Ureter (tissue), 1 donor: Measurements from ENCODE around the gene DRD1. TPM values are rescaled to one million over a fixed set of nuclear protein-coding genes. Genes with fewer than 3 reads are reported as not detected.
A peak's percentile ranks its signal among the peaks of the same experiment; 100 is the strongest.
"Not testable (repeated sequence)": the region's sequence is repeated elsewhere in the genome, so short reads cannot be mapped to it uniquely, and the experiment has no call there.

Experiments
- DNase-seq: peaks from one replicate; pipeline ENCODE4 v3.0.0-alpha.2; 2020; ENCODE audit warnings: low spot score
- total RNA-seq: library from RNA; stranded (reverse); gene quantifications from one replicate; pipeline ENCODE4 v1.2.4, GENCODE V29; 2023
- donor health status: DM: yes; HTN: yes; CAD: no.

DRD1 gene
- total RNA-seq, 1 donor from 2014 or later = 2.9 TPM

- DNase-seq = no peak
Measured at GRCh38 chr5:175467983-175468690, 24.2 kb upstream of the DRD1 start.

DNA sequence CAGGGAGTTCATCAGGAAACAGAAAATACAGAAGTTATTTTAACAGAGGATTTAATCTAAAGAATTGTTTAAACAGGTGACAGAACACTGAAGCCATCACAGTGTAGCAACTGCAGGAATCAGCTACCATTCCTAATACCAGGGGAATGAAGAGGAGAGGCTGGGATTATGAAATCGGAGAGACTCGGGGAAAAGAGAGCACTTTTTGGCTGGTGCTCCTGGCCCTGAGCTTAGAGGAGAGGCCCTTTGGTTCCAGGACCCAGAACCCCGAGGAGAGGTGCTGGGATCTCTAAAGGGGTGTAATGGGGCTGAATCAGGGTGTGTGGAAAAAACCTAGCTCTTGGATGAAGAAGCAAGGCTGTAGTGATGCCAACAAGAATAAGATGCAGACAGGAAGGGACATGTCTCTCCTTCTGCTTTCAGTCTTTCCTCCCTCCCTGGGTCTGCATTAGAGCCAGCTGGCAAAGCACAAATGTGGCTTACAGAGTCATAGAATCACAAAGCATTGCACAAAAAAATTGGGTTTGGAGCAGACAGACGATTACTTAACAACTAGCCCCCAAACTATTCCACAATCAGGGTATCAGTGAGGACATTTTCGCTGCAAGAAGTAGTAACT, 22.8 kb upstream of the DRD1 start:
- peak; percentile 58 for DNase-seq

DNA sequence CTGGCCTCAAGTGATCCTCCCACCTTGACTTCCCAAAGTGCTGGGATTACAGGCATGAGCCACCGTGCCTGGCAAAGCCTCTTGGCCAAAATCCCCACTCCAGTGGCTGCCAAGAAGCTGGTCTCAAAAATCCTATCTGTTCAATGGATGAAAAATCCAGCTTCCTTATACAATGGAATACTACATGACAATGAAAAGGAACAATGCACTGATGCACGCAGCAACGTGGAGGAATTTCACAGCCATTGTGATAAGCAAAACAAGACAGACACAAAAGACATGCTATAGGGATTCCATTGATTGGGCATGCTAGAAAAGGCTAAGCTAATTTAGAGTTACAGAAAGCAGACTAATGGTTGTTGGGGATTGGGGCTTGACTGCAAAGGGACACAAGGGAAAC, 21.3 kb upstream of the DRD1 start:
- DNase-seq = no peak

GRCh38 chr5:175464942-175465233, 20.9 kb upstream of the DRD1 start:
- no peak for DNase-seq

GRCh38 chr5:175464074-175464941, 20.3 kb upstream of the DRD1 start:
- peak; percentile 71 for DNase-seq

GRCh38 chr5:175463641-175464040, 19.7 kb upstream of the DRD1 start:
- DNase-seq = no peak

DNA sequence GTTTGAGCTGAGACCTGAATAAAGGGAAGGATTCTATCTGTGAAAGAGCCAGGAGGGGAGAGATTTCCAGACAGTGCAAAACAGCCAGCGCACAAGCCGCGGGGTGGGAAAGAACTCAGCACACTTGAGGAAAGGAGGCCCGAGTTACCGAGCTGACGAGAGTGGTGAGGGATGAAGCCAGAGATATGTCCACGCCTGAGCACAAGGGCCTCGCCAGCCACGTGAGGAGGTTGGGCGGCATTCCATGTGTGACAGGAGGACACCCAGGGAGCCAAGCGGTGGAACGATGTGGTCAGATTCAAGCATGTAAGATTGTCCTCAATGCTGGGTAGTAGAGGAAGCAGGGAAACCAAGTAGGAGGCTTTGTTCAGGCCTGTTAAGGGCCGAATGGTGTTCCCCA, 17.4 kb upstream of the DRD1 start:
- no peak for DNase-seq

DNA sequence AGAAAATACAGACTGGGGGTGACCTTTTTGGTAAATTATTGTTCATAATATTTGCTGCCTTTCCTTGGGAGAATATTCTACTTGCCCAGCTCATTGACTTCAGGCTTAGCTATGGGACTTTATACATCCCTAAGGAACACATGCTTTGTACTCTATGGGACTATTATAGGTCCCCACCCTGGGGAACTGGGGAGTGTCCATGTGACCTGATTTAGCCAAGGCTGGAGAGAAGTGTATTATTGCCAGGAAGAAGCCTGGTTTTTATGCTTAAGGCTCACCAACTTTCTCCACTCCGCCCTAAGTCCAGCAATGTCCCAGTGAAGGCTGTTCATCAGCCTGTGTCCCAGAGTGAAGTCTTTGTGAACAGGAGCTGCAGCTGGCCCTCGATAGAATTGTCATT, 16.6 kb upstream of the DRD1 start:
- no peak for DNase-seq

GRCh38 chr5:175460126-175460525, 16.1 kb upstream of the DRD1 start:
- DNase-seq = no peak

GRCh38 chr5:175457466-175457865, 13.5 kb upstream of the DRD1 start:
- DNase-seq = no peak

DNA sequence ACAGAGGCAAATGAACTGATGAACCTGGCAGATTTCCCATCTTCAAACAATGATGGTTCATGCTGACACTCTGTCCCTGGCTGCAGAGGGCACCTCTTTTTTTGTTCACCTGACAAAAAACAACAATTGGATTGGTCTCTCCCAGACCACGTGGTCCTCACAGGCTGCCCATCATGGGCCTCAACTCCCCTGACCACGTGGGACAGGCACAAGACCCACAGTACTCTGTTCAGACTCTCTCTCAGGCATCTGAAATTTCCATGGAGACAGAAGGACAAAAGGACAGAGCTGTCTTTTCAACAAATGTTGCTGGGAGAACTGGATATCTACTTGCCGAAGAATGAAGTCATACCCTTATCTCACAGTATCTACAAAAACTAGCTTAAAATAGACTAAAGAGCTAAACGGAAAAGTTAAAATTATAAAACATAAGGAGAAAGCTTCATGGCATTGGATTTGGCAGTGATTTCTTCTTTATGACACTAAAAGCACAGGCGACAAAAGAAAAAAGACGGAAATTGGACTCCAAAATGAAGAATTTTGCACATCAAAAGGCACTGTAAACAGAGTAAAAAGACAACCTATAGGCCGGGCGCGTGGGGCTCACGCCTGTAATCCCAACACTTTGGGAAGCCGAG, 12.2 kb upstream of the DRD1 start:
- DNase-seq = no peak

- not testable (repeated sequence) for DNase-seq
Measured at GRCh38 chr5:175454338-175454737, 10.4 kb upstream of the DRD1 start.

DNA sequence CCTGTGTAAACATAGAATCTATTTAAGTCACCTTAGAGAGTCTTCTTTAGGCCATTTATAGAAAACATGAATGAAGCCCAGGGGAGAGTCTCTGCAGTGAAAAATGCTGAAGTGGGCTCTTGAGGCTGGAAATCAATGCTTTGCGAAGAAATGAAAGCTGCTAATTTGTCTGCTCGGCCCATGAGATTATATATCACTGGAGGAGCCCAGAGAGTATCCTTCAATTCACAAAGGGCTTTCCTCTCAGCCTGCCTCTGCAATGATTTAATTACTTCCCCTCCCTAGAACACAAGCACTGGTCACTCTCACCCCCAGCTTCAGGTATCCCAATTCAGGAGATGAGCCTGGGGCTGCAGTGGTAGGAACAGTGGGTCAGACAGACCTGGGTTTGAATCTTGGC, 8.2 kb upstream of the DRD1 start:
- no peak for DNase-seq

GRCh38 chr5:175448276-175448675, 4.3 kb upstream of the DRD1 start:
- DNase-seq = no peak

- no peak for DNase-seq
Measured at GRCh38 chr5:175447571-175447970, 3.6 kb upstream of the DRD1 start.

- not testable (repeated sequence) for DNase-seq
Measured at GRCh38 chr5:175446378-175446777, 2.4 kb upstream of the DRD1 start.

- no peak for DNase-seq
Measured at GRCh38 chr5:175444905-175445456, 999 bp upstream of the DRD1 start.

DNA sequence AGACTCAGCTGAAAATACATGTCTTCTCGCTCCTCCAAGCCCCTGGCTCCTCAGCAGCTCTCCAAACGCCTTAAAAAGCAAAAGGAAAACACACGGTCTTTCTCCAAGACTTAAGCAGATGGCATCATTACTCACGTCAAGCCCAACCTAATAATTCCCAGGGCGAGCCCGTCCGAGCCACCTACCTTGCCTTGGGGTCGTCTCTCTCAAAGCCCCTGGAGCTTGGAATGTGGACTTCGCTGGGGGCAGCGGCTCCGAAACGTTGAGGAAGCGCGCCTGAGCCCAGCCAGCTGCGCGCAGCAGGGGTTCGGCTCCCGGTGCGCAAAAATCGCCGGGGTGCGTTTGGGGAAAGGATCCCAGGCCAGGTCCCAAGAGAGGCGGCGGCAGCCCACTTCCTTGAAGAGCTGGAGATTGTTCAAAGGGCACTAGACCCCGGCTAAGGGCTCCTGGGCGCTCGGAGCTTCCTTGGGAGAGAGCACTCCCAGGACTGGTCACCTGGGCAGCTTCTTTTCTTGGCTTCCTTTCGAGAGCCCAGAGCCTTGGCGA, 395 bp downstream of the DRD1 start:
- DNase-seq = no peak

- no peak for DNase-seq
Measured at GRCh38 chr5:175438234-175438857, 5.6 kb downstream of the DRD1 start.

GRCh38 chr5:175436359-175436758, 7.6 kb downstream of the DRD1 start:
- no peak for DNase-seq

DNA sequence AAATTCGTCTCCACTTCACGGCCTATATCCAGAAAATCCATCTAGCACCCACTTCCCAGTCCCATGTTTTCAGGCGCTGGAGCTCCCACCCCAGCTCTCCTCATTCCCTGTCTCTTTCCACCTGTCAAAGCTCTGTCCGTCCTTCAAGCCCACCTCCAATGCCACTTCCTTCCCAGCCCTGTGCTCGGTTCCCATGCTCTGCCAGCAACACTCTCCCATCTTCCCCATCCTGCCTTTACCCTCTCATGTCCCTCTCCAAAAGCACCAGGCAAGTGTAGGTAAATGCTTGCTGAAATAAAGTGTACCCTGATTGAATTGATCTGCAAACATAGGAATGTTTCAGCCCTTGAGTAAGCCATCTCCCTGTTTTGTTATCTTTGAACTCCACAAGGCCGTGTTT, 9.2 kb downstream of the DRD1 start:
- DNase-seq = no peak
